ENCODE measurements around the gene CNTNAP2. TPM values are rescaled to one million over a fixed set of nuclear protein-coding genes. Genes with fewer than 3 reads are reported as not detected.

Gene CNTNAP2
- total and polyA plus RNA-seq, 11 donors = 0.01 to 2.6 (median 0.31) TPM; not detected in 3

DNA sequence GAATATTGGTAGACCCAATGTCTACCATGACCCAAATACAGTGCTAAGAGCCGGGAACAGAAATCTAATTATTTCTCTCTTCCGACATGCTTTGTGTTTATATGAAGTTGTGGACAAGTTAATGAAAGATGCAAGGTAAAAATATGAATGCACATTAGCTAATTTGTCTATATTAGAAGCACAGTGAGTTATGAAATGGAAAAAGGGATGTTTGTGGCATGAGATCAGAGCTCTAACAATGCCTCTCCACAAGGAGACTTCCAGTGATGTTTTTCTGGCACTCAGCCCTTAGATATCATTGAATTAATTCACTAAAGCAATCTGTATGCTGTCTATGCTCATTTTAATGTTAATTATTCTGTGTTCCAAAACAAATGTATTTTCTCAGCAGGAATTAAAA lies 897.2 kb downstream of the CNTNAP2 start:
- 50 to 58% (median 52%) methylated on average over 2 of the region's 2 CpGs for WGBS, 4 donors
- ATAC-seq (no peak), DNase-seq (no peak)
- Histone ChIP-seq H3K36me3 (no peaks in the 10 kb centered on the region), H3K4me3 (no peak overlapping the region), H3K4me1 (peaks cover 0 to 9% (median 0%) of the 10 kb centered on the region in 12 donors), H3K27me3 (no peaks in the 10 kb centered on the region), H3K27ac (no peak overlapping the region), H3K9me3 (no peaks in the 10 kb centered on the region)
- intact Hi-C loops (cut with DNase I) = no loop called here
- TF ChIP-seq, protein P1, sequence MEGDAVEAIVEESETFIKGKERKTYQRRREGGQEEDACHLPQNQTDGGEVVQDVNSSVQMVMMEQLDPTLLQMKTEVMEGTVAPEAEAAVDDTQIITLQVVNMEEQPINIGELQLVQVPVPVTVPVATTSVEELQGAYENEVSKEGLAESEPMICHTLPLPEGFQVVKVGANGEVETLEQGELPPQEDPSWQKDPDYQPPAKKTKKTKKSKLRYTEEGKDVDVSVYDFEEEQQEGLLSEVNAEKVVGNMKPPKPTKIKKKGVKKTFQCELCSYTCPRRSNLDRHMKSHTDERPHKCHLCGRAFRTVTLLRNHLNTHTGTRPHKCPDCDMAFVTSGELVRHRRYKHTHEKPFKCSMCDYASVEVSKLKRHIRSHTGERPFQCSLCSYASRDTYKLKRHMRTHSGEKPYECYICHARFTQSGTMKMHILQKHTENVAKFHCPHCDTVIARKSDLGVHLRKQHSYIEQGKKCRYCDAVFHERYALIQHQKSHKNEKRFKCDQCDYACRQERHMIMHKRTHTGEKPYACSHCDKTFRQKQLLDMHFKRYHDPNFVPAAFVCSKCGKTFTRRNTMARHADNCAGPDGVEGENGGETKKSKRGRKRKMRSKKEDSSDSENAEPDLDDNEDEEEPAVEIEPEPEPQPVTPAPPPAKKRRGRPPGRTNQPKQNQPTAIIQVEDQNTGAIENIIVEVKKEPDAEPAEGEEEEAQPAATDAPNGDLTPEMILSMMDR (IDR thresholded peaks at IDR 0.05) = no peak
- TF ChIP-seq POLR2A (IDR thresholded peaks at IDR 0.05) = no peak

DNA sequence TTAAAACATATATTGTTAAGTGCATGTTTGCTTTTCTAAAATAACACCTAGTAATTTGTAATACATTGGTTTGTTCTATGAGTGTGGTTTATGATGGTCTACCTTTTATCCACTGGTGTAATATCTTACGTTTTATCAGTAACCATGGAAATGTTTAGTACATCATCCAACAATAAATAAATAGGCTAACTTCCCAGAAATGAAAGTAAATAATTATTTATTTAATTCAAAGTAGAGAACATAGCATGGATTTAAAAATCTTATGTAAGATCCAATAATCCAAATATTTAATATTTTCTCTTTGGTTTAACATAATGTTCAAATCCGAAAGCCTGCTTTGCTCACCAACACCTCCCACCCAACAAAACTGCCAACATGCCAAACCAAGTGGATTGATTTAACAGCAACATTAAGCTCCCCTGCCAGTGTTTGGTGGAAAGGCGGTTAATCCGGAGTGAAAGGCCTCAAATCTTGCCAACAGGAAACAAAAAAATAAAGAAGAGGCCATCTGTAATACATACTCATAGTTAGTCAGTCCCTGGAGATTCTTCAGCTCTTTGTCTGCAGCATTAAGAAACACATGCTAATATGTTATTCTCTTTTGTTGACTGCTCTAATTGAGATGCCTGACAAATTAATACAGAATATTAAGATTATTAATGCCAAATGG lies 897.8 kb downstream of the CNTNAP2 start:
- intact Hi-C loops (cut with DNase I) = no loop called here
- WGBS, 4 donors = 58 to 68% (median 64%) methylated on average over 4 of the region's 4 CpGs
- Histone ChIP-seq H3K27ac (no peak overlapping the region), H3K4me1 (peaks cover 0 to 9% (median 0%) of the 10 kb centered on the region in 12 donors), H3K36me3 (no peaks in the 10 kb centered on the region), H3K9me3 (no peaks in the 10 kb centered on the region), H3K4me3 (no peak overlapping the region), H3K27me3 (no peaks in the 10 kb centered on the region)
- DNase-seq (no peak), ATAC-seq (no peak)
- TF ChIP-seq, protein P1 (IDR thresholded peaks at IDR 0.05) = no peak
- TF ChIP-seq POLR2A (IDR thresholded peaks at IDR 0.05) = no peak

DNA sequence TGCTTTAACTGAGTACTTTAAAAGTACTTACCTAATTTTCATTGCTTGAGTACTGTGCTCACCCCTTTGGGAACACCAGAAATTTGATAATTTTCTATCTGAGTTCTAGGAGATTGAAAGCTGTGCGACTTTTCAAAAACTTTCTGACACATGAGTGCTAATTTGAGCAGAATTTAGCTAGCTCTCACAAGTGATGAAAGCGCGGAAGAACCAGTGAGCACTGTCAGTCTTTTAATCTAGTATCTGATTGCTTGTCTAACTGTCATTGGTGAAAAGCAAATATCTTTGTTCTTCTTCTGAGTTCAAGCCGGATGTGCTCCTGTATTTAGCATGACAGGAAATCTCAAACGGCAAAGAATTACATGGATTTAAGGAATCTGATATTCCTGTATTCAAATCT lies 899.4 kb downstream of the CNTNAP2 start:
- Histone ChIP-seq H3K4me1 (peaks cover 0 to 9% (median 0%) of the 10 kb centered on the region in 12 donors), H3K36me3 (no peaks in the 10 kb centered on the region), H3K27ac (no peak overlapping the region), H3K4me3 (no peak overlapping the region), H3K9me3 (no peaks in the 10 kb centered on the region), H3K27me3 (no peaks in the 10 kb centered on the region)
- DNase-seq (no peak), ATAC-seq (no peak)
- 66 to 85% (median 79%) methylated on average over 5 of the region's 5 CpGs for WGBS, 4 donors
- TF ChIP-seq POLR2A (IDR thresholded peaks at IDR 0.05) = no peak
- TF ChIP-seq, protein P1 (IDR thresholded peaks at IDR 0.05) = no peak
- intact Hi-C loops (cut with DNase I) = no loop called here

DNA sequence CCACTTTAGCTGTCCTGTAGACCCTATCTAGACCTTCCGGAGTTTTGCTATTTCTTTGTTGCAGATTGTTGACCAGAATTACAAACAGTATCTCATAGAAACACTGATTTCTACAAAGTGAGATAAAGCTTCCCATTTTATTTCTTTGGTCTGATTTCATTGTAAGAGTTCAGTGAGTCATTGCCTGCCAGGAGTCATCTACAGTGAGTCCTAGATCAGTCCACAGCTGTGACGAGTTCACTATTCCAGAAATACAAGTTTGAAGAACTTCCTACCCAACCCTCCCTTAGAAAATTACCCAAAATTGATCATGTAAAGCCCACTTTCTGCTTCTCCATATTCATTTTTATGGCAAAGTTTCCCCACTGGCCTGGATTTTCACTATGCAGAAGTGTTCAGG lies 905.5 kb downstream of the CNTNAP2 start:
- TF ChIP-seq POLR2A (IDR thresholded peaks at IDR 0.05) = no peak
- TF ChIP-seq, protein P1 (IDR thresholded peaks at IDR 0.05) = no peak
- H3K27ac ChIP-seq = no peak overlapping the region
- H3K36me3 ChIP-seq = no peaks in the 10 kb centered on the region
- H3K4me3 ChIP-seq = no peak overlapping the region
- 59 to 66% (median 60%) methylated on average over 2 of the region's 2 CpGs for WGBS, 4 donors
- DNase-seq = no peak
- H3K9me3 ChIP-seq = peaks cover 0 to 5% (median 0%) of the 10 kb centered on the region in 12 donors
- H3K27me3 ChIP-seq = no peaks in the 10 kb centered on the region
- ATAC-seq = no peak
- intact Hi-C loops (cut with DNase I) = loop anchor here in 1 of 10 donors (10.0 kb wide), 1 partner anchor 63 kb away; no protein-coding TSS in a partner anchor
- H3K4me1 ChIP-seq = no peaks in the 10 kb centered on the region

Data from heart left ventricle (tissue), 16 donors.